Measurements from ENCODE around the gene ACOX1.
A peak's percentile ranks its signal among the peaks of the same experiment; 100 is the strongest.
"Not testable (repeated sequence)": the region's sequence is repeated elsewhere in the genome, so short reads cannot be mapped to it uniquely, and the experiment has no call there.

The ACOX1 gene

GRCh38 chr17:75979705-75980187 lies 780 bp upstream of the ACOX1 start:
- no peak for DNase-seq

- no peak for DNase-seq
Observed at GRCh38 chr17:75976175-75976848, 2.7 kb downstream of the ACOX1 start.

GRCh38 chr17:75975757-75976174 lies 3.2 kb downstream of the ACOX1 start:
- DNase-seq, result no peak

GRCh38 chr17:75975187-75975586 lies 3.8 kb downstream of the ACOX1 start:
- not testable (repeated sequence) for DNase-seq

GRCh38 chr17:75970626-75971025 lies 8.3 kb downstream of the ACOX1 start:
- DNase-seq, result no peak

- DNase-seq, result peak in 1 of 2 experiments; percentile 39
Observed at GRCh38 chr17:75970011-75970523, 8.9 kb downstream of the ACOX1 start.

- DNase-seq, result not testable (repeated sequence)
Observed at GRCh38 chr17:75969044-75969443, 9.9 kb downstream of the ACOX1 start.

- DNase-seq, result no peak
Observed at GRCh38 chr17:75965468-75965867, 13.5 kb downstream of the ACOX1 start.

GRCh38 chr17:75959839-75960511 lies 19.0 kb downstream of the ACOX1 start:
- DNase-seq, result no peak

GRCh38 chr17:75959051-75959838 lies 19.7 kb downstream of the ACOX1 start:
- DNase-seq, result no peak

- no peak for DNase-seq
Observed at GRCh38 chr17:75950855-75951554, 28.0 kb downstream of the ACOX1 start.

GRCh38 chr17:75950421-75950820 lies 28.5 kb downstream of the ACOX1 start:
- no peak for DNase-seq

- no peak for DNase-seq
Observed at GRCh38 chr17:75945211-75945610, 33.8 kb downstream of the ACOX1 start.

GRCh38 chr17:75943491-75943890 lies 35.5 kb downstream of the ACOX1 start:
- DNase-seq, result no peak

GRCh38 chr17:75942473-75942872 lies 36.5 kb downstream of the ACOX1 start:
- no peak for DNase-seq

GRCh38 chr17:75941442-75941819 lies 37.5 kb downstream of the ACOX1 start:
- DNase-seq, result no peak

GRCh38 chr17:75940727-75941441 lies 38.1 kb downstream of the ACOX1 start, which contains the start of gene FBF1:
Gene FBF1 (minus strand): TSS chr17:75941042. CDS start chr17:75938149, 2,893 bp downstream.
- peak; percentile 98 for DNase-seq

GRCh38 chr17:75937652-75938051 lies 41.3 kb downstream of the ACOX1 start:
- no peak for DNase-seq

GRCh38 chr17:75933808-75934207 lies 45.2 kb downstream of the ACOX1 start:
- DNase-seq, result no peak

GRCh38 chr17:75932852-75933251 lies 46.1 kb downstream of the ACOX1 start:
- no peak for DNase-seq

- DNase-seq, result no peak
Observed at GRCh38 chr17:75931062-75931461, 47.9 kb downstream of the ACOX1 start.

Measured in Kasumi-1 (cell line).